HepG2 (cell line): ENCODE results near the gene GNG4. TPM values are rescaled to one million over a fixed set of nuclear protein-coding genes. Genes with fewer than 3 reads are reported as not detected.

Source experiments
- ATAC-seq: fragments of 200-7000 bp; cut with Tn5 transposase; 3 replicates; pipeline ENCODE4 v1.9.1; 2020; ENCODE audit warnings: mild to moderate bottlenecking, moderate library complexity
- BruUV-seq: library from RNA; stranded (reverse); fragments of 400-500 nt; replicated peaks from 2 replicates; lab custom pipeline; 2021; lab: Mats Ljungman, UMichigan
- CTCF ChIA-PET: fragments of 300-600 bp; formaldehyde crosslinking; extraction: SDS; loops from one replicate; lab custom pipeline; 2021; ENCODE audit warnings: low total read pairs, inconsistent platforms, low intra/inter-chr PET ratio; lab: Yijun Ruan, JAX
- POLR2A ChIA-PET: fragments of 350-600 bp; sonication (Branson Sonifier 250); formaldehyde crosslinking; loops from one replicate; lab custom pipeline; 2020; ENCODE audit warnings: antibody characterized with exemption, inconsistent platforms; lab: Yijun Ruan, JAX
- DNase-seq: peaks from one replicate; pipeline ENCODE4 v3.0.0-alpha.2; 2015; ENCODE audit warnings: low spot score
- FAIRE-seq: peaks from 3 replicates; lab custom pipeline; 2011; peaks lifted over from hg19 to GRCh38; lab: Jason Lieb, UNC
- H2AFZ ChIP-seq: one replicate; pipeline ENCODE4 v1.6.1; 2011; ENCODE audit warnings: low read length, inconsistent platforms
- H3K27ac ChIP-seq: fragments of 300-600 bp; 3 replicates; pipeline ENCODE4 v1.8.0; 2011; ENCODE audit warnings: mixed run types, mild to moderate bottlenecking, mixed read lengths, low read length, inconsistent platforms; ENCODE audit not compliant: insufficient read depth; ENCODE audit errors: extremely low read length
- H3K27me3 ChIP-seq, 2 experiments: fragments of 200-600 bp in 1 of 2; 2 replicates in 1 of 2; 3 replicates in 1 of 2; pipeline versions ENCODE4 v1.6.0 to v1.8.0; 2011; ENCODE audit warnings: low read length in 2 of 2, mild to moderate bottlenecking in 2 of 2, moderate library complexity in 2 of 2, inconsistent platforms in 1 of 2; ENCODE audit not compliant: insufficient read depth in 2 of 2, control insufficient read depth in 1 of 2
- H3K36me3 ChIP-seq, 2 experiments: fragments of 200-600 bp in 1 of 2; replicated peaks in 1 of 2; 2 replicates in 1 of 2; 3 replicates in 1 of 2; pipeline versions ENCODE4 v1.5.1 to v1.8.0; 2011; ENCODE audit warnings: low read length in 2 of 2, inconsistent platforms in 1 of 2; ENCODE audit not compliant: insufficient read depth in 2 of 2, control insufficient read depth in 1 of 2
- H3K4me1 ChIP-seq: 2 replicates; pipeline ENCODE4 v1.5.1; 2012; ENCODE audit warnings: low read length, inconsistent platforms; ENCODE audit not compliant: insufficient read depth
- H3K4me2 ChIP-seq: 2 replicates; pipeline ENCODE4 v1.6.0; 2011; ENCODE audit warnings: low read depth, low read length, inconsistent platforms
- H3K4me3 ChIP-seq, 3 experiments: fragments of 200-600 bp in 1 of 3; sonication (generic), shearing (Covaris generic) in 1 of 3; replicated peaks in 1 of 3; 2 replicates each; pipeline ENCODE4 v1.5.1; 2011 to 2016; ENCODE audit warnings: low read length in 3 of 3, inconsistent platforms in 2 of 3, low read depth in 2 of 3, mild to moderate bottlenecking in 2 of 3, control low read depth in 1 of 3, mixed read lengths in 1 of 3; ENCODE audit not compliant: insufficient read depth in 1 of 3
- H3K79me2 ChIP-seq: one replicate; pipeline ENCODE4 v1.6.1; 2011; ENCODE audit warnings: low read length, inconsistent platforms; ENCODE audit not compliant: insufficient read depth
- H3K9ac ChIP-seq: 2 replicates; pipeline ENCODE4 v1.6.0; 2011; ENCODE audit warnings: mild to moderate bottlenecking, low read depth, low read length, inconsistent platforms; ENCODE audit not compliant: insufficient read depth
- H3K9me3 ChIP-seq: 2 replicates; pipeline ENCODE4 v1.5.1; 2012; ENCODE audit warnings: mild to moderate bottlenecking, low read length
- H4K20me1 ChIP-seq: 2 replicates; pipeline ENCODE4 v1.6.0; 2011; ENCODE audit warnings: inconsistent platforms, mild to moderate bottlenecking, low read length, moderate library complexity; ENCODE audit not compliant: insufficient read depth
- ARHGAP35 ChIP-seq: sonication (generic); formaldehyde crosslinking; IDR thresholded peaks from 2 replicates; pipeline ENCODE4 v1.9.0; 2022; ENCODE audit warnings: mild to moderate bottlenecking, inconsistent platforms, moderate library complexity, missing genetic modification reagents, borderline replicate concordance
- BRCA1 ChIP-seq: sonication (generic); formaldehyde crosslinking; IDR thresholded peaks from 2 replicates; pipeline ENCODE4 v1.4.0; 2020; ENCODE audit warnings: missing genetic modification reagents
- DMAP1 ChIP-seq: IDR thresholded peaks from 2 replicates; pipeline ENCODE4 v1.6.1; 2016
- EZH2 ChIP-seq: conservative IDR thresholded peaks from 2 replicates; pipeline ENCODE4 v1.6.1; 2012; ENCODE audit warnings: mild to moderate bottlenecking, low read depth, low read length, moderate library complexity
- GZF1 ChIP-seq: sonication (generic); formaldehyde crosslinking; IDR thresholded peaks from 2 replicates; pipeline ENCODE4 v1.5.1; 2020; ENCODE audit warnings: mild to moderate bottlenecking, missing genetic modification reagents
- KAT8 ChIP-seq: IDR thresholded peaks from 2 replicates; pipeline ENCODE4 v1.6.1; 2016; ENCODE audit warnings: missing genetic modification reagents, missing compliant biosample characterization
- KLF13 ChIP-seq: sonication (generic); formaldehyde crosslinking; IDR thresholded peaks from 2 replicates; pipeline ENCODE4 v1.4.0; 2020; ENCODE audit warnings: mild to moderate bottlenecking, missing genetic modification reagents
- NCOA5 ChIP-seq: sonication (generic); formaldehyde crosslinking; IDR thresholded peaks from 2 replicates; pipeline ENCODE4 v1.4.0; 2020; ENCODE audit warnings: missing genetic modification reagents
- PCBP1 ChIP-seq: fragments of 200-400 bp; formaldehyde crosslinking; IDR thresholded peaks from 2 replicates; pipeline ENCODE4 v1.6.1; 2017; ENCODE audit warnings: mild to moderate bottlenecking, low read depth, low read length, borderline replicate concordance
- SALL1 ChIP-seq: sonication (generic); formaldehyde crosslinking; IDR thresholded peaks from 2 replicates; pipeline ENCODE4 v1.8.0; 2022; ENCODE audit warnings: mild to moderate bottlenecking, missing genetic modification reagents
- SRSF1 ChIP-seq: fragments of 200-400 bp; formaldehyde crosslinking; optimal IDR thresholded peaks from 2 replicates; pipeline ENCODE3; 2017; ENCODE audit warnings: mild to moderate bottlenecking, low read depth, low read length, moderate library complexity
- ZBTB38 ChIP-seq: sonication (generic); formaldehyde crosslinking; IDR thresholded peaks from 2 replicates; pipeline ENCODE4 v1.5.1; 2020; ENCODE audit warnings: mild to moderate bottlenecking, missing genetic modification reagents
- ZFP82 ChIP-seq: sonication (generic); formaldehyde crosslinking; IDR thresholded peaks from 2 replicates; pipeline ENCODE4 v1.5.1; 2020; ENCODE audit warnings: mild to moderate bottlenecking, missing genetic modification reagents, borderline replicate concordance
- ZNF143 ChIP-seq: sonication (generic); formaldehyde crosslinking; IDR thresholded peaks from 2 replicates; pipeline ENCODE4 v1.4.0; 2020; ENCODE audit warnings: missing genetic modification reagents
- ZNF33B ChIP-seq: sonication (generic); formaldehyde crosslinking; IDR thresholded peaks from 2 replicates; pipeline ENCODE4 v1.5.1; 2020; ENCODE audit warnings: mild to moderate bottlenecking, missing genetic modification reagents
- ZNF547 ChIP-seq: sonication (generic); formaldehyde crosslinking; IDR thresholded peaks from 2 replicates; pipeline ENCODE4 v1.5.1; 2020; ENCODE audit warnings: mild to moderate bottlenecking, missing genetic modification reagents
- ZNF709 ChIP-seq: sonication (generic); formaldehyde crosslinking; IDR thresholded peaks from 2 replicates; pipeline ENCODE4 v1.5.0; 2020; ENCODE audit warnings: mild to moderate bottlenecking, missing genetic modification reagents
- WGBS: methylation state at CpG from one replicate; pipeline ENCODE4 v1.1.6; 2017; ENCODE audit warnings: low lambda C conversion rate; 5-methylcytosine and 5-hydroxymethylcytosine counted together
- in situ Hi-C: cut with HindIII; loops from 2 replicates; pipeline ENCODE4 v1.10.0; 2017; ENCODE audit warnings: low pct_unique_long_range_greater_than_20kb; ENCODE audit not compliant: extremely low pct_ligation_motif_present
- intact Hi-C: fragments of 100-400 bp; cut with micrococcal nuclease; formaldehyde crosslinking; loops from one replicate; pipeline ENCODE4 v1.10.0; 2022; ENCODE audit not compliant: unreplicated experiment
- polyA plus RNA-seq, 8 experiments: library from polyadenylated mRNA; depleted of rRNA in 3 of 8; stranded (reverse) in 7 of 8; unstranded in 1 of 8; fragments of >200 nt; fragmentation: Illumina TruSeq in 4 of 8; extraction: Trizol in 4 of 8; gene quantifications; 2 replicates each; pipeline versions ENCODE4 v1.2.1 to v1.2.3, GENCODE V29; 2011 to 2016; ENCODE audit warnings: low read depth in 4 of 8, missing spikeins in 1 of 8, mixed read lengths in 1 of 8; ENCODE audit not compliant: insufficient read depth in 1 of 8
- total RNA-seq, 5 experiments: library from RNA; depleted of rRNA; stranded (reverse); fragments of >200 nt; fragmentation: Illumina TruSeq; extraction: Trizol; gene quantifications; 2 replicates each; pipeline ENCODE4 v1.2.3, GENCODE V29; 2016; ENCODE audit warnings: low read depth in 1 of 5
- TF ChIP-seq, protein P1 (sequence below): IDR thresholded peaks from 2 replicates; pipeline ENCODE4 v1.6.1; 2016
- TF ChIP-seq, protein P2 (sequence below): sonication (generic); formaldehyde crosslinking; IDR thresholded peaks from 2 replicates; pipeline ENCODE4 v1.9.0; 2021; ENCODE audit warnings: missing genetic modification reagents, mild to moderate bottlenecking, borderline replicate concordance
- TF ChIP-seq, protein P3 (sequence below): sonication (generic); formaldehyde crosslinking; conservative IDR thresholded peaks from 2 replicates; pipeline ENCODE4 v1.8.0; 2022; ENCODE audit warnings: mild to moderate bottlenecking, moderate library complexity, missing genetic modification reagents
- TF ChIP-seq, protein P4 (sequence below): sonication (generic); formaldehyde crosslinking; IDR thresholded peaks from 2 replicates; pipeline ENCODE4 v1.5.0; 2020; ENCODE audit warnings: missing genetic modification reagents

The GNG4 gene
- total and polyA plus RNA-seq, 2 of the 13 experiments (the other 11 are each of a cell fraction or from before 2014, with no cell fraction given), result 27.1 to 69.5 TPM

DNA sequence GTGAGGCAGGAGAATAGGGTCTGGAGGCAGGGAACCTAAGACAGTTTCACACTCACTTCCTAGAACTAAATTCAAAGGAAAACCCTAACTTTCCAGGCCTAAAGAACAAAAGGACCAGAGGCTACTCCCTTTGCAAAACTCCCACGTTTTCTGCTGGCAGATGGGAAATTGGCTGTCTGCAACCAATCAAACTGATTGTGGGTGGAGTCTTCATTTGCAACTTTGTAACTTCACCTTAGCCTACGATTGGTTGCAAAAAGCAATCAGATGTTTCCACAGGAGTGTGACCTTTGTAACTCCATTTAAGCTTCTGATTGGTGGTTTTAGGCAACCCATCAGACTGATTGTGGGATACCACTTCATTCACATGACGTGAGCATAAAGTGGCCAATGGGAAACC, 19.7 kb upstream of the GNG4 start (continued):
- TF ChIP-seq ZNF547 (CRISPR knock-in tag) (no peak), NCOA5 (CRISPR knock-in tag) (no peak), KAT8 (CRISPR knock-in tag) (no peak), ZFP82 (CRISPR knock-in tag) (no peak)
- TF ChIP-seq, all 625 proteins: peak for 0

DNA sequence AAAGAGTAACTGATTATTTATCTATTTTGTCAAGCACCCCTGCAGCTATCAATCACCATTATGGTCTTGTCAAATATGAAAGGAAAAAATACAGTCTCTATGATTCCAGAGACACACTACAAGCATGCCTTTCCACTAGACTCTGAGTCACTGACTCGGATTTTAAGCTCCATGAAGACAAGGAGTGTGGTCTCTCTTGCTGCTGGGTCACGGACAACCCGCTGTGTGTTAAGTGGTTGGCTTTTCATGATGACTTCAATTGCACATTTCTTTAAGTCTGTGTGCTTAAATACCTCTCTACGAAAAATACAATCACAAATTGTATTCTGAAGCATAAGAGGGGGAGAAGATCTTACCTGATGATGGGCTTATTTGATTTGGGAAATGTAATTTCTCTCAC, 14.0 kb upstream of the GNG4 start:
- Histone ChIP-seq H3K9me3 (no peaks in the 10 kb centered on the region), H3K27me3 (no peaks in the 10 kb centered on the region), H3K4me2 (no peak overlapping the region), H3K4me1 (peaks cover 2% of the 10 kb centered on the region), H2AFZ (no peak overlapping the region), H4K20me1 (no peaks in the 10 kb centered on the region), H3K4me3 (no peak overlapping the region), H3K9ac (no peak overlapping the region), H3K79me2 (no peaks in the 10 kb centered on the region), H3K27ac (no peak overlapping the region), H3K36me3 (no peaks in the 10 kb centered on the region)
- ChIA-PET POLR2A (no interaction called here), CTCF (no interaction called here)
- FAIRE-seq (no peak), ATAC-seq (no peak), DNase-seq (no peak)
- intact Hi-C loops (no loop called here), in situ Hi-C loops (no loop called here)
- BruUV-seq, result no TSS peak
- WGBS, result 89% methylated on average over 4 of the region's 4 CpGs
- TF ChIP-seq EZH2 (no peak), PCBP1 (no peak), SALL1 (CRISPR knock-in tag) (no peak), GZF1 (no peak), ZBTB38 (no peak), ZNF709 (CRISPR knock-in tag) (no peak), BRCA1 (CRISPR knock-in tag) (no peak), ZNF143 (no peak), KLF13 (CRISPR knock-in tag) (no peak), ARHGAP35 (CRISPR knock-in tag) (no peak), ZNF33B (CRISPR knock-in tag) (no peak), DMAP1 (no peak), SRSF1 (no peak)
- TF ChIP-seq, protein P1, sequence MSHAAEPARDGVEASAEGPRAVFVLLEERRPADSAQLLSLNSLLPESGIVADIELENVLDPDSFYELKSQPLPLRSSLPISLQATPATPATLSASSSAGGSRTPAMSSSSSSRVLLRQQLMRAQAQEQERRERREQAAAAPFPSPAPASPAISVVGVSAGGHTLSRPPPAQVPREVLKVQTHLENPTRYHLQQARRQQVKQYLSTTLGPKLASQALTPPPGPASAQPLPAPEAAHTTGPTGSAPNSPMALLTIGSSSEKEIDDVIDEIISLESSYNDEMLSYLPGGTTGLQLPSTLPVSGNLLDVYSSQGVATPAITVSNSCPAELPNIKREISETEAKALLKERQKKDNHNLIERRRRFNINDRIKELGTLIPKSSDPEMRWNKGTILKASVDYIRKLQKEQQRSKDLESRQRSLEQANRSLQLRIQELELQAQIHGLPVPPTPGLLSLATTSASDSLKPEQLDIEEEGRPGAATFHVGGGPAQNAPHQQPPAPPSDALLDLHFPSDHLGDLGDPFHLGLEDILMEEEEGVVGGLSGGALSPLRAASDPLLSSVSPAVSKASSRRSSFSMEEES (CRISPR knock-in tag), result no peak
- TF ChIP-seq, protein P2, sequence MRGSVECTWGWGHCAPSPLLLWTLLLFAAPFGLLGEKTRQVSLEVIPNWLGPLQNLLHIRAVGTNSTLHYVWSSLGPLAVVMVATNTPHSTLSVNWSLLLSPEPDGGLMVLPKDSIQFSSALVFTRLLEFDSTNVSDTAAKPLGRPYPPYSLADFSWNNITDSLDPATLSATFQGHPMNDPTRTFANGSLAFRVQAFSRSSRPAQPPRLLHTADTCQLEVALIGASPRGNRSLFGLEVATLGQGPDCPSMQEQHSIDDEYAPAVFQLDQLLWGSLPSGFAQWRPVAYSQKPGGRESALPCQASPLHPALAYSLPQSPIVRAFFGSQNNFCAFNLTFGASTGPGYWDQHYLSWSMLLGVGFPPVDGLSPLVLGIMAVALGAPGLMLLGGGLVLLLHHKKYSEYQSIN (CRISPR knock-in tag), result no peak
- TF ChIP-seq, protein P3, sequence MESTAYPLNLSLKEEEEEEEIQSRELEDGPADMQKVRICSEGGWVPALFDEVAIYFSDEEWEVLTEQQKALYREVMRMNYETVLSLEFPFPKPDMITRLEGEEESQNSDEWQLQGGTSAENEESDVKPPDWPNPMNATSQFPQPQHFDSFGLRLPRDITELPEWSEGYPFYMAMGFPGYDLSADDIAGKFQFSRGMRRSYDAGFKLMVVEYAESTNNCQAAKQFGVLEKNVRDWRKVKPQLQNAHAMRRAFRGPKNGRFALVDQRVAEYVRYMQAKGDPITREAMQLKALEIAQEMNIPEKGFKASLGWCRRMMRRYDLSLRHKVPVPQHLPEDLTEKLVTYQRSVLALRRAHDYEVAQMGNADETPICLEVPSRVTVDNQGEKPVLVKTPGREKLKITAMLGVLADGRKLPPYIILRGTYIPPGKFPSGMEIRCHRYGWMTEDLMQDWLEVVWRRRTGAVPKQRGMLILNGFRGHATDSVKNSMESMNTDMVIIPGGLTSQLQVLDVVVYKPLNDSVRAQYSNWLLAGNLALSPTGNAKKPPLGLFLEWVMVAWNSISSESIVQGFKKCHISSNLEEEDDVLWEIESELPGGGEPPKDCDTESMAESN, result no peak
- TF ChIP-seq, protein P4, sequence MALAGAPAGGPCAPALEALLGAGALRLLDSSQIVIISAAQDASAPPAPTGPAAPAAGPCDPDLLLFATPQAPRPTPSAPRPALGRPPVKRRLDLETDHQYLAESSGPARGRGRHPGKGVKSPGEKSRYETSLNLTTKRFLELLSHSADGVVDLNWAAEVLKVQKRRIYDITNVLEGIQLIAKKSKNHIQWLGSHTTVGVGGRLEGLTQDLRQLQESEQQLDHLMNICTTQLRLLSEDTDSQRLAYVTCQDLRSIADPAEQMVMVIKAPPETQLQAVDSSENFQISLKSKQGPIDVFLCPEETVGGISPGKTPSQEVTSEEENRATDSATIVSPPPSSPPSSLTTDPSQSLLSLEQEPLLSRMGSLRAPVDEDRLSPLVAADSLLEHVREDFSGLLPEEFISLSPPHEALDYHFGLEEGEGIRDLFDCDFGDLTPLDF (CRISPR knock-in tag), result no peak
